ENCODE measurements around the gene STOM. TPM values are rescaled to one million over a fixed set of nuclear protein-coding genes. Genes with fewer than 3 reads are reported as not detected.

The STOM gene
- total and polyA plus RNA-seq, 10 of the 15 experiments (the other 5 are each of a cell fraction or from before 2014, with no cell fraction given) = 6.7 to 47.4 (median 39.8) TPM

GRCh38 chr9:121363622-121363961, 6.5 kb downstream of the STOM start:
- DNase-seq (ENCODE audit: low read depth, low spot score) (no peak), ATAC-seq (no peak), FAIRE-seq (no peak)
- Histone ChIP-seq H3K4me2 (ENCODE audit: control insufficient read depth, insufficient read depth) (no peak overlapping the region), H3K4me3 (no peak overlapping the region), H3K9ac (ENCODE audit: control insufficient read depth, insufficient read depth, low read length) (no peak overlapping the region), H3K36me3 (ENCODE audit: control insufficient read depth in 2 of 2, insufficient read depth in 2 of 2, low read length in 1 of 2) (no peaks in the 10 kb centered on the region), H3K79me2 (ENCODE audit: control insufficient read depth, insufficient read depth, low read length) (no peaks in the 10 kb centered on the region; the same call in 1 of the 2 replicates), H3K9me3 (replicated peaks; ENCODE audit: control insufficient read depth, insufficient read depth, low read length) (no peaks in the 10 kb centered on the region; the same call in 2 of the 3 replicates), H2AFZ (ENCODE audit: control insufficient read depth, low read depth, low read length) (no peak overlapping the region), H3K27me3 (replicated peaks in 1 of 2; ENCODE audit: control insufficient read depth in 2 of 2, insufficient read depth in 2 of 2, low read length in 1 of 2) (no peaks in the 10 kb centered on the region), H3K27ac (ENCODE audit: control insufficient read depth, insufficient read depth) (no peak overlapping the region), H4K20me1 (ENCODE audit: control insufficient read depth, insufficient read depth) (no peaks in the 10 kb centered on the region), H3K4me1 (ENCODE audit: control insufficient read depth, insufficient read depth, low read length) (peaks cover 13% of the 10 kb centered on the region)
- POLR2A ChIA-PET = no interaction called here
- WGBS (ENCODE audit: insufficient coverage, insufficient replicate concordance, low lambda C conversion rate, missing lambda C conversion rate) = 93% methylated on average over 1 of the region's 1 CpG
- TF ChIP-seq ATF2 (IDR thresholded peaks at IDR 0.05; ENCODE audit: low read length) (no peak), ZNF217 (IDR thresholded peaks at IDR 0.05) (no peak), POLR2AphosphoS5 (IDR thresholded peaks at IDR 0.05; ENCODE audit: low read length) (no peak), SP1 (IDR thresholded peaks at IDR 0.05; ENCODE audit: low read depth, low read length) (no peak), MLLT1 (IDR thresholded peaks at IDR 0.05) (no peak), NKRF (conservative IDR thresholded peaks at IDR 0.05) (no peak), IRF5 (IDR thresholded peaks at IDR 0.05; ENCODE audit: borderline replicate concordance) (no peak), BRCA1 (IDR thresholded peaks at IDR 0.05; ENCODE audit: low read depth, low read length) (no peak), PAX5 (IDR thresholded peaks at IDR 0.05; ENCODE audit: borderline replicate concordance, low read depth, low read length) (no peak), BHLHE40 (IDR thresholded peaks at IDR 0.05; ENCODE audit: borderline replicate concordance in 1 of 2, low read depth in 2 of 2, low read length in 1 of 2) (no peak), MYC (IDR thresholded peaks at IDR 0.05; ENCODE audit: insufficient read depth, insufficient read length, insufficient replicate concordance, low read length, severe bottlenecking) (no peak), NR2C2 (IDR thresholded peaks at IDR 0.05; ENCODE audit: borderline replicate concordance, control insufficient read depth, insufficient read length, low read depth) (no peak), IRF4 (IDR thresholded peaks at IDR 0.05; ENCODE audit: low read depth, low read length) (no peak)
- CTCF ChIA-PET = interaction anchor here (1.1 to 2.5 kb wide), 4 partner anchors 10 to 151 kb away, joined by 3 to 13 read pairs (median 4); no protein-coding TSS in a partner anchor
- intact Hi-C loops (cut with micrococcal nuclease; ENCODE audit: unreplicated experiment) (no loop called here), in situ Hi-C loops (cut with MboI) (no loop called here)
- no TSS peak for BruUV-seq (replicated peaks)
- SMC1A ChIA-PET (ENCODE audit: uncharacterized antibody, unreplicated experiment) = interaction anchor here (0.8 to 3.5 kb wide), 6 partner anchors 10 to 38 kb away, joined by 3 to 22 read pairs (median 3); no protein-coding TSS in a partner anchor
- RAD21 ChIA-PET (ENCODE audit: unreplicated experiment) = interaction anchor here (0.9 kb wide), 1 partner anchor 150 kb away, joined by 3 read pairs; no protein-coding TSS in a partner anchor

Measured in GM12878 (cell line).